HG02973 (cell line): Measurements from ENCODE around the gene VSX2.
"Not testable (repeated sequence)": the region's sequence is repeated elsewhere in the genome, so short reads cannot be mapped to it uniquely, and the experiment has no call there.

Source experiments
- ATAC-seq: cut with Tn5 transposase; IDR thresholded peaks from one replicate; pipeline ENCODE4 v1.9.1; 2021; ENCODE audit warnings: moderate library complexity; ENCODE audit not compliant: unreplicated experiment

Gene VSX2

GRCh38 chr14:74257941-74258763 is 18.9 kb downstream of the VSX2 start:
- ATAC-seq: no peak

- ATAC-seq: no peak
These were observed 19.5 kb downstream of the VSX2 start for GRCh38 chr14:74258764-74259035.

- ATAC-seq: no peak
These were observed 20.3 kb downstream of the VSX2 start for GRCh38 chr14:74259513-74259912.

GRCh38 chr14:74260525-74261233 is 21.4 kb downstream of the VSX2 start:
- no peak for ATAC-seq

- no peak for ATAC-seq
These were observed 22.0 kb downstream of the VSX2 start for GRCh38 chr14:74261288-74261687.

- ATAC-seq: no peak
These were observed 22.8 kb downstream of the VSX2 start for GRCh38 chr14:74262076-74262475.

- ATAC-seq: no peak
These were observed 23.9 kb downstream of the VSX2 start for GRCh38 chr14:74263181-74263580.

- no peak for ATAC-seq
These were observed 24.7 kb downstream of the VSX2 start for GRCh38 chr14:74263921-74264320.

- no peak for ATAC-seq
These were observed 26.2 kb downstream of the VSX2 start for GRCh38 chr14:74265301-74265965.

- ATAC-seq: no peak
These were observed 28.3 kb downstream of the VSX2 start for GRCh38 chr14:74267588-74267987.

- not testable (repeated sequence) for ATAC-seq
These were observed 31.3 kb downstream of the VSX2 start for GRCh38 chr14:74270382-74271177.

GRCh38 chr14:74271365-74271764 is 32.1 kb downstream of the VSX2 start:
- ATAC-seq: no peak

- no peak for ATAC-seq
These were observed 36.1 kb downstream of the VSX2 start for GRCh38 chr14:74275241-74275841.

GRCh38 chr14:74278080-74278479 is 38.8 kb downstream of the VSX2 start:
- ATAC-seq: no peak

GRCh38 chr14:74281069-74281468 is 41.8 kb downstream of the VSX2 start:
- ATAC-seq: no peak

GRCh38 chr14:74286736-74287135 is 47.5 kb downstream of the VSX2 start:
- no peak for ATAC-seq

- ATAC-seq: no peak
These were observed 50.6 kb downstream of the VSX2 start for GRCh38 chr14:74289801-74290200.

- no peak for ATAC-seq
These were observed 51.2 kb downstream of the VSX2 start for GRCh38 chr14:74290415-74290814.

GRCh38 chr14:74292061-74292460 is 52.8 kb downstream of the VSX2 start:
- no peak for ATAC-seq

GRCh38 chr14:74293606-74294005 is 54.4 kb downstream of the VSX2 start:
- ATAC-seq: no peak

- ATAC-seq: no peak
These were observed 56.8 kb downstream of the VSX2 start for GRCh38 chr14:74296037-74296467.
